NCI-H774 (cell line): ENCODE data around the gene TRAPPC3.

Experiments
- DNase-seq: peaks from one replicate; lab custom pipeline; 2025; lab: John Stamatoyannopoulos, UW

Gene TRAPPC3

DNA sequence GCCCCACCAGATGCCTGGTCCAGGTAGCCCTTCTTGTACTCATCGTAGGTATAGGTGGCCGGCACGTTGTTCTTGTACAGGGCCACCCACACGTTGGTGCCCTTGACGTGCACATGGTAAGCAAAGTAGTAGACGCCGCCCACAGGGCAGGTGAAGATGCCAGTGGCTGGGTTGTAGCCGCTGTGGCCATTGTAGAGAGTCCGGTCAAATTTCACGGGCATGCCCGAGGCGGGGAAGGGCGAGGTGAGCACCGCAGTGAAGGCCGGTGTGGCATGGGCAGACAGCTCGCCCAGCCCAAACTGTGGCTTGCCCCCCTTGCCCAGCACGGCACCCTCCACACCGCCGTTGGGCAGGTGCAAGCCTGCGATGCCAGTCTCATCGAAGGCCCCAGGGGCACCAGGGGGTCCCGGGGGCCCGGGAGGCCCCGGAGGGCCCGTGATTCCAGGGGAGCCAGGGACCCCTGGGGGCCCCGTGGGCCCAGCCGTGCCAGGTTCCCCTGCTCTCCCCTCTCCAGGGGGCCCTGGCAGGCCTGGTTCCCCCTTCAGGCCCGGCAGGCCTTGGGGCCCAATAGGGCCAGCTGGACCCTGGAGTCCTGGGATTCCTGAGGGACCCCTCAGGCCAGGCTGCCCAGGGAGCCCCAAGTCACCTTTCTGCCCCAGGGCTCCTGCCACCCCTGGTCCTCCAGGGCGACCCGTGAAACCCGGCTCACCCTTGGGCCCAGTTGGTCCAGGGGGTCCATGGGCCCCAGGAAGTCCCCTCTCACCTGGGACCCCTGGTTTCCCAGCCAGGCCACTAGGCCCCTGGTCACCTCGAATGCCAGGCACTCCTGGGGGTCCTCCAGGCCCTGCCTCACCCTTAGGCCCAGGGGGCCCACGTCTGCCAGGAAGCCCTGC is 51.3 kb downstream of the TRAPPC3 start:
- DNase-seq, result no peak

- DNase-seq, result no peak
Measured at GRCh38 chr1:36096500-36097432, 52.5 kb downstream of the TRAPPC3 start.

- DNase-seq, result no peak
Measured at GRCh38 chr1:36095760-36096405, 53.4 kb downstream of the TRAPPC3 start.

GRCh38 chr1:36094621-36095061 is 54.6 kb downstream of the TRAPPC3 start:
- DNase-seq, result no peak

DNA sequence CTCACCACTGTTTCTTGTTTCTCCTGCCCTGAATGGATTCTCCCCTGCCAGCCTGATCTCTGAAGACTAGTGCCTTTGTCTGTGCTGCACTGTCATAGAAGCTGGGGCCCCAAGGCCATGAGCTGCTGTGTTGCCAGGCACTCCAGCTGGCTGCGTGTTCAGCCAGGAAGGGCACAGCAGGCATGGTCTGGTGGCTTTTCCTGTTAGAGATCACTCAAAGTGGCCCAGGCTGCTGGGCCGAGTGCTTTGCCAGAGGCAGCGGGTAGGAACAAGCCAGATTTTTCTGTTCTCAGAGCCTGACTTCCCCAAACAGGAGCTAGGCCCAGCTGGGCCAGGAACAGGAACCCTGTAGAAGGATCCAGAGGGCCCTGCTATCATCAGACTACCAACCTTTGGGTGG is 55.4 kb downstream of the TRAPPC3 start:
- no peak for DNase-seq

- DNase-seq, result no peak
Measured at GRCh38 chr1:36093226-36093625, 56.1 kb downstream of the TRAPPC3 start.

- DNase-seq, result no peak
Measured at GRCh38 chr1:36092798-36093185, 56.5 kb downstream of the TRAPPC3 start.

DNA sequence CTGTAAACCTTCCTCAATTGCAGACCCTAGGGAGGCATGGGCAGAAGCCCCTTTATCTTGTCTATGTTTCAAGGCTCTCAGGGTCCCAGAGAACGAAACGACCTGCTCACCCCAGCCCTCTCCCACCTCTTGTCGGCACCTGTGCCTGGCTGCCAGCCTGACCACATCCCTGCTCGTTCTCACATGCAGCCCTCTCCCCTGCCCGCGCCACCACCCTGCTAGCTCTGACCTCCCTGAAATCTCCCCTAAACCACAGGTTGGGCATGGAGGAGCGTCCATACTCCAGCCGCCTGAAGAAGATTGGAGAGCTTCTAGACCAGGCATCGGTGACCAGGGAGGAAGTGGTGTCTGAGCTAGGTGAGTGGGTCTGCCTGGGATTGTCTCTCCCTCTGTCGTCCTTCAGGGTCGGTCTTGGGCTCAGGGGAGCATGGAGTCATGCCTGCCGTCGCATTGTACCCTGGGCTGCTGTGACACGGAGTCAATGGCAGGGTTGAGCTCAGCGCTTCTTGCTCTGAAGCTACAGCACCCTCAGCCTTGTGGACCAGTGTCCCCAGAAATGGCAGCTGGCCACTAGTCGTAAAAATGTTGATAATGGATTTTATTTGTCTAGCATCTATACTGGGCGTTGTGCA is 57.0 kb downstream of the TRAPPC3 start:
- no peak for DNase-seq

GRCh38 chr1:36091698-36092097 is 57.6 kb downstream of the TRAPPC3 start:
- no peak for DNase-seq

- DNase-seq, result no peak
Measured at GRCh38 chr1:36091141-36091540, 58.1 kb downstream of the TRAPPC3 start.

DNA sequence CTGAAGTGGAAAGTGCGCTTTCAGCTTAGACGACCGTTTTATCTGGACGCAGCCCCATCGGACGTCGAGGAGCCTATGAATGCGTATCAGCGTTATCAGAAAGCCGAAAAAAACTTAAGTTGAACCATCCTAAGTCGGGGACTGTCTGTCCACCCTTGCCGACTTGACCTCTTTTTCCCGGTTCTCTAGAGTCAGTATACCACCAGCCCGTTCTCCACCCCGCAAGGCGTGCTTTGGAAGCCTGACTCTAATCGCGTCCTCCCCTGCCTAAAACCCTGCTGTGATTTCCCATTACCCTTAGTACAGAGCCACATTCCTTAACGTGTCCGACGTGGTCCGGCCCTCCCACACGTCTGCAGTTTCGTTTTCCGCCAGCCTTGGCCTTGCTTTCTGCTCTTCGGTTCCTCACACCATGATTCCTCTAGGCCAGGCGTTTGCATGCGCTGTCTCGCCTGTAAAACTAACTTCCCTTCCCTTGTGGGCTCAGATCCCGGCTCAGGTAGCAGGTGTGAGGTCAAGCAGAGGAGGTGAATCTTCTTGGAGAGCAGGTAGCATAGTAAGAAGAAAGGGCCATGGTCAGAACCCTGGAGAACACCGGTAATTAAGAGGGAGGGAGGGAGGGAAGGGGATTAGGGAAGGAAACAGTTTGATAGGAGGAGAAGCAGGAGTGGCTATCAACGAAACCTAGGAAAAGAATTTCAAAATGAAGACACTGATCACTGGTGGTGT is 59.7 kb downstream of the TRAPPC3 start:
- no peak for DNase-seq

GRCh38 chr1:36088577-36089392 is 60.5 kb downstream of the TRAPPC3 start, which contains the start of gene ADPRS:
ADPRS (plus strand) TSS chr1:36088892; CDS start chr1:36088905, 13 bp downstream.
- peak; percentile 97 for DNase-seq

DNA sequence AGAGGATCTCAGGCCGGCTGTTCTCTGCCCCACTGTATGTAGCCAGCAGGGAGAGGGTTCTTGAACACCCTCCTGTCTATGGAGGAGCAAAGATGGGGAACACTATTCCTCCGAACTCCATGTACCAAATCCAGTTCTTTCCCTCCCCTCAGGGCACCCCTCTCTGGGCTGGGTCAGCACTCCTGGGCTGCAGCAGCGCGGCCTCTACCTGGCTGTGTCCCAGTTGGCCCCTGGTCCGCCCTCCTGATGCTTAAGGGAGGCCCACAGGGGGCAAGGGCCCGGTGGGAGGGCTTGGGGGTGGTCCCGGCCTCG is 61.1 kb downstream of the TRAPPC3 start:
- no peak for DNase-seq

GRCh38 chr1:36087233-36088123 is 61.8 kb downstream of the TRAPPC3 start:
- no peak for DNase-seq
